ENCODE measurements around the gene CLDN5.

The CLDN5 gene

DNA sequence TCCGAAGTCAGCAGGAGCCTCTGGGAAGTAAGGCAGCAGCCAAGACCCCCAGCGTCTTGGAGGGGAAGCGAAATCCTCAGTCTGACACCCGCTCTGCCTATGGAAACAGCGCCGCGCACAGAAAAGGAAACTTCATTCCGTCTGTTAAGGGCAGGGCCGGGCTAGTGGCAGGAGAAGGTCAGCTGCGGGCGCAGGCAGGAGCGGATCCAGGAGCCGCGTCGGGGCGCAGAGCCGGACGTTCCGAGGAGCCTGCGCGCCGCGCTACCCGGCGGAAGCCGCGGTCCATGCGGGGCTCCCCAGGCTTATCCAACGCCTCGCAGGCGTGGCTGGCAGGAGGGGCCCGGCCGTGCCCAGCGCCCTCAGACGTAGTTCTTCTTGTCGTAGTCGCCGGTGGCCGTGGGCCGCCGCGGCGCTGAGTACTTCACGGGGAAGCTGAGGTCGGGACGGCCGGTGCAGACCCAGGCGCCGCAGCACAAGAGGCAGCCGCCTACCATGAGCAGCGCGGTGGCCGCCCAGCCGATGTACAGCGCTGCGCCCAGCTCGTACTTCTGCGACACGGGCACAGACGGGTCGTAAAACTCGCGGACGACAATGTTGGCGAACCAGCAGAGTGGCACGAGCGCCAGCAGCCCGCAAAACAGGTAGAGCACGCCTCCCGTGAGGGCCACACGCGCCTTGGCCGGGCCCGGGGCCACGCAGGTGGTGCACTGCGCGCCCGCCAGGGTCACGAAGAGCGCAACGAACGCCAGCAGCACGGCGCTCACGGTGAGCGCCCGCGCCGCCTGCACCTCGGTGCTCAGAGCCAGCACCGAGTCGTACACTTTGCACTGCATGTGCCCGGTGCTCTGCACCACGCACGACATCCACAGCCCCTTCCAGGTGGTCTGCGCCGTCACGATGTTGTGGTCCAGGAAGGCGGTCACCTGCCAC lies 705 bp downstream of the CLDN5 start:
- H3K18ac ChIP-seq (ENCODE audit: low read length): peak overlapping the region; percentile 94
- peak overlapping the region; percentile 80 for H2AFZ ChIP-seq (ENCODE audit: low read length)
- no peak overlapping the region for H3K27ac ChIP-seq (replicated peaks; ENCODE audit: low read length)
- H4K91ac ChIP-seq (ENCODE audit: low read depth, low read length, poor library complexity): no peak overlapping the region
- peak overlapping the region; percentile 70 for H3K4me2 ChIP-seq (ENCODE audit: insufficient read depth, low read length, poor library complexity, severe bottlenecking)
- H3K27me3 ChIP-seq (ENCODE audit: control insufficient read depth in 3 of 3, insufficient read depth in 3 of 3, low read depth in 1 of 3, low read length in 3 of 3): peaks cover 3 to 41% (median 35%) of the 10 kb centered on the region in 3 experiments
- peak overlapping the region; percentile 92 for H2BK15ac ChIP-seq (ENCODE audit: low read length)
- WGBS, 2 donors (ENCODE audit: extremely low coverage in 2 of 2, insufficient read length in 2 of 2, insufficient replicate concordance in 1 of 2): no CpG with 5 or more reads among the region's 99 CpGs
- H3K9ac ChIP-seq (ENCODE audit: low read depth, low read length, poor library complexity): peak overlapping the region; percentile 92
- H3K4ac ChIP-seq (ENCODE audit: low read length): no peak overlapping the region
- H3K36me3 ChIP-seq (replicated peaks in 1 of 2; ENCODE audit: control insufficient read depth in 2 of 2, insufficient read depth in 2 of 2, low read length in 2 of 2): peaks cover 2 to 21% of the 10 kb centered on the region in 2 donors
- H2BK120ac ChIP-seq (ENCODE audit: low read depth, low read length): no peak overlapping the region
- no peak overlapping the region for H2BK5ac ChIP-seq (ENCODE audit: low read length)
- H3K9me3 ChIP-seq (replicated peaks in 1 of 2; ENCODE audit: control insufficient read depth in 2 of 2, insufficient read depth in 1 of 2, low read depth in 1 of 2, low read length in 2 of 2): no peaks in the 10 kb centered on the region
- peak; percentile 48 for DNase-seq (ENCODE audit: low spot score)
- no peaks in the 10 kb centered on the region for H3K79me1 ChIP-seq (ENCODE audit: low read depth, low read length)
- H2BK12ac ChIP-seq (ENCODE audit: low read length): peak overlapping the region; percentile 84
- no peak overlapping the region for H2AK5ac ChIP-seq (ENCODE audit: low read depth, low read length)
- peak overlapping the region; percentile 100 for H3K14ac ChIP-seq (ENCODE audit: low read length)
- H3K4me1 ChIP-seq (ENCODE audit: control insufficient read depth in 2 of 2, insufficient read depth in 1 of 2, low read depth in 1 of 2, low read length in 2 of 2): peaks cover 0 to 12% of the 10 kb centered on the region in 2 donors
- H4K8ac ChIP-seq (ENCODE audit: low read depth, low read length): no peak overlapping the region
- H3K23ac ChIP-seq (ENCODE audit: low read depth, low read length, poor library complexity): peak overlapping the region; percentile 99
- peak overlapping the region in 1 of 2 donors; percentile 74 for H3K4me3 ChIP-seq (ENCODE audit: low read length in 2 of 2)

- Histone ChIP-seq H3K4me3 (ENCODE audit: low read length in 2 of 2) (peak overlapping the region in 1 of 2 donors; percentile 74), H3K36me3 (replicated peaks in 1 of 2; ENCODE audit: control insufficient read depth in 2 of 2, insufficient read depth in 2 of 2, low read length in 2 of 2) (peaks cover 2 to 28% of the 10 kb centered on the region in 2 donors), H2AFZ (ENCODE audit: low read length) (peak overlapping the region; percentile 9), H3K27me3 (ENCODE audit: control insufficient read depth in 3 of 3, insufficient read depth in 3 of 3, low read depth in 1 of 3, low read length in 3 of 3) (peaks cover 3 to 41% (median 35%) of the 10 kb centered on the region in 3 experiments), H3K4me1 (ENCODE audit: control insufficient read depth in 2 of 2, insufficient read depth in 1 of 2, low read depth in 1 of 2, low read length in 2 of 2) (peaks cover 0 to 12% of the 10 kb centered on the region in 2 donors), H2BK15ac (ENCODE audit: low read length) (no peak overlapping the region), H3K18ac (ENCODE audit: low read length) (peak overlapping the region; percentile 94), H2BK120ac (ENCODE audit: low read depth, low read length) (no peak overlapping the region), H3K27ac (replicated peaks; ENCODE audit: low read length) (no peak overlapping the region), H3K4me2 (ENCODE audit: insufficient read depth, low read length, poor library complexity, severe bottlenecking) (peak overlapping the region; percentile 70), H4K91ac (ENCODE audit: low read depth, low read length, poor library complexity) (no peak overlapping the region), H4K8ac (ENCODE audit: low read depth, low read length) (no peak overlapping the region), H2BK5ac (ENCODE audit: low read length) (no peak overlapping the region), H2AK5ac (ENCODE audit: low read depth, low read length) (no peak overlapping the region), H3K14ac (ENCODE audit: low read length) (peak overlapping the region; percentile 89), H2BK12ac (ENCODE audit: low read length) (peak overlapping the region; percentile 22), H3K9ac (ENCODE audit: low read depth, low read length, poor library complexity) (peak overlapping the region; percentile 92), H3K79me1 (ENCODE audit: low read depth, low read length) (no peaks in the 10 kb centered on the region), H3K9me3 (replicated peaks in 1 of 2; ENCODE audit: control insufficient read depth in 2 of 2, insufficient read depth in 1 of 2, low read depth in 1 of 2, low read length in 2 of 2) (no peaks in the 10 kb centered on the region), H3K4ac (ENCODE audit: low read length) (no peak overlapping the region), H3K23ac (ENCODE audit: low read depth, low read length, poor library complexity) (peak overlapping the region; percentile 99)
- WGBS, 2 donors (ENCODE audit: extremely low coverage in 2 of 2, insufficient read length in 2 of 2, insufficient replicate concordance in 1 of 2): no CpG with 5 or more reads among the region's 9 CpGs
- no peak for DNase-seq (ENCODE audit: low spot score)
Observed at GRCh38 chr22:19522881-19523239, 1.4 kb downstream of the CLDN5 start.

- Histone ChIP-seq H3K27me3 (ENCODE audit: control insufficient read depth in 3 of 3, insufficient read depth in 3 of 3, low read depth in 1 of 3, low read length in 3 of 3) (peaks cover 3 to 41% (median 35%) of the 10 kb centered on the region in 3 experiments), H3K9me3 (replicated peaks in 1 of 2; ENCODE audit: control insufficient read depth in 2 of 2, insufficient read depth in 1 of 2, low read depth in 1 of 2, low read length in 2 of 2) (no peaks in the 10 kb centered on the region), H3K9ac (ENCODE audit: low read depth, low read length, poor library complexity) (no peak overlapping the region), H3K4me2 (ENCODE audit: insufficient read depth, low read length, poor library complexity, severe bottlenecking) (peak overlapping the region; percentile 70), H3K23ac (ENCODE audit: low read depth, low read length, poor library complexity) (peak overlapping the region; percentile 99), H3K36me3 (replicated peaks in 1 of 2; ENCODE audit: control insufficient read depth in 2 of 2, insufficient read depth in 2 of 2, low read length in 2 of 2) (peaks cover 2 to 33% of the 10 kb centered on the region in 2 donors), H3K4ac (ENCODE audit: low read length) (no peak overlapping the region), H2BK5ac (ENCODE audit: low read length) (no peak overlapping the region), H2AK5ac (ENCODE audit: low read depth, low read length) (no peak overlapping the region), H3K18ac (ENCODE audit: low read length) (no peak overlapping the region), H3K4me1 (ENCODE audit: control insufficient read depth in 2 of 2, insufficient read depth in 1 of 2, low read depth in 1 of 2, low read length in 2 of 2) (peaks cover 0 to 12% of the 10 kb centered on the region in 2 donors), H2BK15ac (ENCODE audit: low read length) (no peak overlapping the region), H3K14ac (ENCODE audit: low read length) (no peak overlapping the region), H4K91ac (ENCODE audit: low read depth, low read length, poor library complexity) (no peak overlapping the region), H2BK12ac (ENCODE audit: low read length) (no peak overlapping the region), H2AFZ (ENCODE audit: low read length) (no peak overlapping the region), H3K27ac (replicated peaks; ENCODE audit: low read length) (no peak overlapping the region), H3K4me3 (ENCODE audit: low read length in 2 of 2) (no peak overlapping the region), H2BK120ac (ENCODE audit: low read depth, low read length) (no peak overlapping the region), H4K8ac (ENCODE audit: low read depth, low read length) (no peak overlapping the region), H3K79me1 (ENCODE audit: low read depth, low read length) (no peaks in the 10 kb centered on the region)
- no peak for DNase-seq (ENCODE audit: low spot score)
- WGBS, 2 donors (ENCODE audit: extremely low coverage in 2 of 2, insufficient read length in 2 of 2, insufficient replicate concordance in 1 of 2): no CpG with 5 or more reads among the region's 16 CpGs
Observed at GRCh38 chr22:19522190-19522880, 1.9 kb downstream of the CLDN5 start.
